Nucleus accumbens (tissue), 56 donors: ENCODE results near the gene MMD2.
"Not testable (repeated sequence)": the region's sequence is repeated elsewhere in the genome, so short reads cannot be mapped to it uniquely, and the experiment has no call there.

Experiments used
- DNase-seq, 56 donors: peaks; one replicate each; lab custom pipeline; 2025; lab: John Stamatoyannopoulos, UW

Gene MMD2

GRCh38 chr7:4958477-4959301 lies at the start of gene MMD2:
Gene MMD2 (minus strand): TSS chr7:4959187. CDS start chr7:4959017, 170 bp downstream.
- peak in 12 of 56 donors; percentile 18 to 62 (median 36) for DNase-seq

- DNase-seq, result no peak
Measured at GRCh38 chr7:5005066-5005465, 46.1 kb upstream of the MMD2 start.

GRCh38 chr7:5001911-5002310 lies 42.9 kb upstream of the MMD2 start:
- no peak for DNase-seq

GRCh38 chr7:5001003-5001402 lies 42.0 kb upstream of the MMD2 start:
- no peak for DNase-seq

- DNase-seq, result no peak
Measured at GRCh38 chr7:4999369-4999950, 40.5 kb upstream of the MMD2 start.

- no peak for DNase-seq
Measured at GRCh38 chr7:4998910-4999309, 39.9 kb upstream of the MMD2 start.

- DNase-seq, result no peak
Measured at GRCh38 chr7:4998244-4998643, 39.3 kb upstream of the MMD2 start.

GRCh38 chr7:4996696-4997222 lies 37.8 kb upstream of the MMD2 start:
- DNase-seq, result no peak

GRCh38 chr7:4995429-4995969 lies 36.5 kb upstream of the MMD2 start:
- DNase-seq, result peak in 1 of 56 donors; percentile 4

GRCh38 chr7:4993471-4993870 lies 34.5 kb upstream of the MMD2 start:
- DNase-seq, result no peak

- not testable (repeated sequence) for DNase-seq
Measured at GRCh38 chr7:4982741-4983140, 23.8 kb upstream of the MMD2 start.

GRCh38 chr7:4981295-4981890 lies 22.4 kb upstream of the MMD2 start:
- DNase-seq, result not testable (repeated sequence)

- not testable (repeated sequence) for DNase-seq
Measured at GRCh38 chr7:4975626-4976025, 16.6 kb upstream of the MMD2 start.

GRCh38 chr7:4973728-4974198 lies 14.8 kb upstream of the MMD2 start:
- peak; percentile 33 to 95 (median 83) for DNase-seq

GRCh38 chr7:4972446-4972845 lies 13.5 kb upstream of the MMD2 start:
- DNase-seq, result not testable (repeated sequence)

GRCh38 chr7:4965295-4966022 lies 6.5 kb upstream of the MMD2 start:
- DNase-seq, result no peak

- peak in 2 of 56 donors; percentile 12 to 19 for DNase-seq
Measured at GRCh38 chr7:4964506-4964905, 5.5 kb upstream of the MMD2 start.

GRCh38 chr7:4962872-4963775 lies 4.1 kb upstream of the MMD2 start:
- DNase-seq, result peak in 25 of 56 donors; percentile 12 to 70 (median 37)

- DNase-seq, result peak in 11 of 56 donors; percentile 11 to 59 (median 26)
Measured at GRCh38 chr7:4960363-4960762, 1.4 kb upstream of the MMD2 start.
